ENCODE data around the gene MUC5AC. TPM values are rescaled to one million over a fixed set of nuclear protein-coding genes. Genes with fewer than 3 reads are reported as not detected.

Gene MUC5AC
- total RNA-seq, 3 donors from 2014 or later = 0.03 to 0.63 TPM; not detected in 1

GRCh38 chr11:1237128-1237580 is 79.4 kb downstream of the MUC5AC start:
- DNase-seq = peak; percentile 87 to 90 (median 89)
- Histone ChIP-seq H3K4me3 (no peak overlapping the region), H3K4me1 (ENCODE audit: low read depth) (peaks cover 49% of the 10 kb centered on the region), H3K9me3 (no peaks in the 10 kb centered on the region), H3K36me3 (ENCODE audit: low read depth) (no peaks in the 10 kb centered on the region)
- peak; percentile 63 for ATAC-seq
- intact Hi-C loops (cut with DNase I, micrococcal nuclease) = no loop called here
- no peak for TF ChIP-seq CTCF (IDR thresholded peaks at IDR 0.05)

DNA sequence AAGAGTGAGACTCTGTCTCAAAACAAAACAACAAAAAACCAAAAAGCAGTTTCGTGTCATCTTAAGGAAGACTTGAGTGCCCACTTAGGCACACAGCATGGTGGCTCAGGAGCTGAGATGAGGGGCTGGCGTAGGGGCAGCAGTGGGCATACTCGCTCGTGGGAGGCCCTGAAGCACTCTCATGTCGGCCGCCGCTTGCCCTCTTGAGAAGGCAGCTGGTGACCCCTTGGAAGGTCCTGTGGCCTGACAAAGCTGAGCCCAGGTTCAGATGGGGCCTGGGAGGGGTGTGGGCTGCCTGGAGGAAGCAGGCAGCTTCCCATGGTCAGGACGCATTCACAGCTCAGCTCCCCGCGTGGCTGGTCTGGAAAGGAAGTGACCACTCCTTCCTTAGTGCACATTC is 80.1 kb downstream of the MUC5AC start:
- intact Hi-C loops (cut with DNase I, micrococcal nuclease) = no loop called here
- peak in 1 of 3 donors; percentile 44 for DNase-seq
- ATAC-seq = no peak

GRCh38 chr11:1238767-1239595 is 81.2 kb downstream of the MUC5AC start:
- Histone ChIP-seq H3K4me1 (ENCODE audit: low read depth) (peaks cover 36% of the 10 kb centered on the region), H3K4me3 (no peak overlapping the region), H3K36me3 (ENCODE audit: low read depth) (no peaks in the 10 kb centered on the region), H3K9me3 (no peaks in the 10 kb centered on the region)
- TF ChIP-seq CTCF (IDR thresholded peaks at IDR 0.05) = no peak
- intact Hi-C loops (cut with DNase I, micrococcal nuclease) = no loop called here
- ATAC-seq (peak; percentile 64), DNase-seq (peak; percentile 77 to 91 (median 89))

More for the DNA sequence above, 80.1 kb downstream of the MUC5AC start:
- no peaks in the 10 kb centered on the region for H3K36me3 ChIP-seq (ENCODE audit: low read depth)
- H3K4me3 ChIP-seq = no peak overlapping the region
- no peak for TF ChIP-seq CTCF (IDR thresholded peaks at IDR 0.05)
- no peaks in the 10 kb centered on the region for H3K9me3 ChIP-seq
- H3K4me1 ChIP-seq (ENCODE audit: low read depth) = peaks cover 46% of the 10 kb centered on the region

DNA sequence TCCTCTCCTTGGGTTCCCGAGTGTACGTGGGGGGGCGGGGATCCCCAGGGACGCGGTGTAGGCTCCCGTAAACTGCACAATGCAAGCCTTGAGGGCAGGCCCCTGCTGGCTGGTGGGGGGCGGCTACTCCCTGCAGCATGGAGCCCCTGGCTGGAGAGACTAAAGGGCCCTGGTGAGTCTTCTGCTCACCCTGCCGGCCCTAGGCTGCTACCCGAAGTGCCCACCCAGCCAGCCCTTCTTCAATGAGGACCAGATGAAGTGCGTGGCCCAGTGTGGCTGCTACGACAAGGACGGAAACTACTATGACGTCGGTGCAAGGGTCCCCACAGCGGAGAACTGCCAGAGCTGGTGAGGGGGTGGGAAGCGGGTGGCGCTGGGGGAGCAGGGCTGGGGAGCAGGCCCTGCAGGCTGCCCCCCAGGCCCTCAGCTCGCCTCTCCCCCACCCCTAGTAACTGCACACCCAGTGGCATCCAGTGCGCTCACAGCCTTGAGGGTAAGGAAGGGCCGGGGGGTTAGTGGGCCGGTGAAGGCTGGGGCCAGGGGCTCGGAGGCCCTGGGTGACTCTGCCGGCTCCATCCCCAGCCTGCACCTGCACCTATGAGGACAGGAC is 81.9 kb downstream of the MUC5AC start:
- Histone ChIP-seq H3K4me3 (no peak overlapping the region), H3K9me3 (no peaks in the 10 kb centered on the region), H3K36me3 (ENCODE audit: low read depth) (no peaks in the 10 kb centered on the region), H3K4me1 (ENCODE audit: low read depth) (peaks cover 32% of the 10 kb centered on the region)
- ATAC-seq (no peak), DNase-seq (no peak)
- intact Hi-C loops (cut with DNase I, micrococcal nuclease) = no loop called here
- TF ChIP-seq CTCF (IDR thresholded peaks at IDR 0.05) = no peak

DNA sequence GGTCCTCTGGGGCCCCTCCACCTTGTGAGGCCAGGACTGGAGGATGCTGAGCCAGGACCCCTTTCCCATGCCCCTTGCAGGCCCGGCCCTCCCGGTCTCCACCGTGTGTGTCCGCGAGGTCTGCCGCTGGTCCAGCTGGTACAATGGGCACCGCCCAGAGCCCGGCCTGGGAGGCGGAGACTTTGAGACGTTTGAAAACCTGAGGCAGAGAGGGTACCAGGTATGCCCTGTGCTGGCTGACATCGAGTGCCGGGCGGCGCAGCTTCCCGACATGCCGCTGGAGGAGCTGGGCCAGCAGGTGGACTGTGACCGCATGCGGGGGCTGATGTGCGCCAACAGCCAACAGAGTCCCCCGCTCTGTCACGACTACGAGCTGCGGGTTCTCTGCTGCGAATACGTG is 83.0 kb downstream of the MUC5AC start:
- intact Hi-C loops (cut with DNase I, micrococcal nuclease) = no loop called here
- H3K36me3 ChIP-seq (ENCODE audit: low read depth) = no peaks in the 10 kb centered on the region
- no peak for ATAC-seq
- no peak overlapping the region for H3K4me3 ChIP-seq
- H3K9me3 ChIP-seq = no peaks in the 10 kb centered on the region
- H3K4me1 ChIP-seq (ENCODE audit: low read depth) = peaks cover 23% of the 10 kb centered on the region
- DNase-seq = no peak
- TF ChIP-seq CTCF (IDR thresholded peaks at IDR 0.05) = no peak

Data from mucosa of descending colon (tissue), 3 donors.